Stimulated activated CD4-positive, alpha-beta T cell treated with anti-CD3 and anti-CD28 coated beads, Interleukin-1b, Interleukin-23, amount 100 ng/mL, for 48 hours (primary cell): ENCODE results near the gene APPL2.

Source experiments
- DNase-seq: peaks from one replicate; pipeline ENCODE4 v3.0.0-alpha.2; 2020

APPL2 gene, protein sequence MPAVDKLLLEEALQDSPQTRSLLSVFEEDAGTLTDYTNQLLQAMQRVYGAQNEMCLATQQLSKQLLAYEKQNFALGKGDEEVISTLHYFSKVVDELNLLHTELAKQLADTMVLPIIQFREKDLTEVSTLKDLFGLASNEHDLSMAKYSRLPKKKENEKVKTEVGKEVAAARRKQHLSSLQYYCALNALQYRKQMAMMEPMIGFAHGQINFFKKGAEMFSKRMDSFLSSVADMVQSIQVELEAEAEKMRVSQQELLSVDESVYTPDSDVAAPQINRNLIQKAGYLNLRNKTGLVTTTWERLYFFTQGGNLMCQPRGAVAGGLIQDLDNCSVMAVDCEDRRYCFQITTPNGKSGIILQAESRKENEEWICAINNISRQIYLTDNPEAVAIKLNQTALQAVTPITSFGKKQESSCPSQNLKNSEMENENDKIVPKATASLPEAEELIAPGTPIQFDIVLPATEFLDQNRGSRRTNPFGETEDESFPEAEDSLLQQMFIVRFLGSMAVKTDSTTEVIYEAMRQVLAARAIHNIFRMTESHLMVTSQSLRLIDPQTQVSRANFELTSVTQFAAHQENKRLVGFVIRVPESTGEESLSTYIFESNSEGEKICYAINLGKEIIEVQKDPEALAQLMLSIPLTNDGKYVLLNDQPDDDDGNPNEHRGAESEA

GRCh38 chr12:105235732-105236476 lies at the start of gene APPL2:
Gene APPL2, minus strand, starts transcription at chr12:105236174. Its CDS starts 162 bp downstream, at chr12:105236012.
- DNase-seq = peak; percentile 80

DNA sequence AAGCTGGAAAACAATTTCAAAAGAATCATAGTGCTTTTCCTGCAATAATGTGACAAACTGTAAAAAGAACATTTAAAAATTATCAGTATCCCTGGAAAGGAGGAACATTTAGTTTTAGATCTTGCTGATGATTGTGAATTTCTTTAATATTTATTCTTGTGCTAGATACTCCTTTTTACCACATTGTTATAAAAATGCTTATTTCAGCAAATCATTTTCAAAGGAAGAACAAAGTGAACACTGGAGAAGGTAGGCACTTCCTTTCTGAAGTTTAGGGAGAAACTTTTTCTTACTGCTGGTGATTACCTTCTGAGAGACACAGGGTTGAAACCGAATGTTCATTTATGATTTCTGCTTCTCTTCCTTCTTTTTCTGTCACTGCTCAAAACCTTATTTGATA lies 49.4 kb upstream of the APPL2 start:
- DNase-seq = no peak

GRCh38 chr12:105281694-105282049 lies 45.7 kb upstream of the APPL2 start:
- DNase-seq = no peak

DNA sequence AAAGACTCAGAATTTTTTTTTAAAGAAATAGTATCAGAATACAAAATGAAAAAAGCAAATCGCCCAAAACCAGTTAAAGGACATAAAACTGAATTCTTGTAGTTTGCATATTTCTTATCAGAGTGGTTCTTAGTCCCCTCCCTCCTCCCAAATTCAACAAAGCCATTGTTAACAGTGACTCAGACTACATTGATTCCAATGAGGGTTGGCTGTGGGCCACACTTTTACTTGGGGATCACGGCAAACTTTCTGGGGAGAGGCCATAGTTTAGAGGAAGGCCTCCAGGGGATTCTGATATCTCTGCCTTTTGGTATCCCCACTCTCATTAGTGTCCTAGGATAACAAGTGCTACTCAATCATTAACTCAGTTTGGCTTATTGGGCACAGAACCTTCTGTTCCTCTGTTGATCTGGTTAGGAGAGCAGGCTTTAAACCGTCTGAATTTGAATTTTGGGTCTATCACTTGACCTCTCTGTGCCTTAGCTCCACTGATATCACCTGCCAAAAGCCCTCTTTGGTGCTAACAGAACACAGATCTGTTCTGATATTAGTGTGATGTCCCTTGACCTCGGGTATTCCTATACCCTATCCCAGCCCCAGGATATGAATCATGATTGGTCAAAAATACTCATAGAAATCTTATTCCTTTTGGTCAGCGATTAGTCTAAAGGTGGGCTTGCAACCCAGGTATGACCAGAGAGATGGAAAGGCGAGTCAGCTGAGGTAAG lies 45.2 kb upstream of the APPL2 start:
- no peak for DNase-seq

DNA sequence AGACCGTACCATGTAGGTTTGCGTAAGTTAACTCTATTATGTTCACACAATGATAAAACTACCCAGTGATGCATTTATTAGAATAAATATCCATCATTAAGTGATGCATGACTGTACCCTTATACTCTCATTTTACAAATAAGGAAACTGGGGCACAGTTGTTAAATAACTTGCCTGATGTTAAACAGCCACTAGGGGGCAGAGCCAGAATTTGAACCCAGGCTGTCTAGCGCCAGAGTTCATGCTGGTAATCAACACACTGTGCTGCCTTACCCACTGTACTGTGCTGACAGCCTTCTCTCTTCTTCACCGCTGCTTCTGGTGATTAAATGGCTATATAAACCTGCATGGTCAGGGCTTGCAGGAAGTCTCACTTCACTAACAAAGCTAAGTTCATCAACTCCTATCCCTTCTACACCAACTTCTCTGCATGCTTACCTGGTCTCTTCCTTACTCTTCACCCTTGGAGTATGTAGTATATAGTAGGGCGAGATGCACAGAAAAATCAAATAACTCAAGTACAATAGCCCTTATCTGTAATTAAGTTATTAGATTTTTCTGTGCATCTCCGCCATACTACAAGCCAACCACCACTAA lies 43.6 kb upstream of the APPL2 start:
- peak; percentile 27 for DNase-seq

GRCh38 chr12:105278043-105278697 lies 42.2 kb upstream of the APPL2 start:
- no peak for DNase-seq

DNA sequence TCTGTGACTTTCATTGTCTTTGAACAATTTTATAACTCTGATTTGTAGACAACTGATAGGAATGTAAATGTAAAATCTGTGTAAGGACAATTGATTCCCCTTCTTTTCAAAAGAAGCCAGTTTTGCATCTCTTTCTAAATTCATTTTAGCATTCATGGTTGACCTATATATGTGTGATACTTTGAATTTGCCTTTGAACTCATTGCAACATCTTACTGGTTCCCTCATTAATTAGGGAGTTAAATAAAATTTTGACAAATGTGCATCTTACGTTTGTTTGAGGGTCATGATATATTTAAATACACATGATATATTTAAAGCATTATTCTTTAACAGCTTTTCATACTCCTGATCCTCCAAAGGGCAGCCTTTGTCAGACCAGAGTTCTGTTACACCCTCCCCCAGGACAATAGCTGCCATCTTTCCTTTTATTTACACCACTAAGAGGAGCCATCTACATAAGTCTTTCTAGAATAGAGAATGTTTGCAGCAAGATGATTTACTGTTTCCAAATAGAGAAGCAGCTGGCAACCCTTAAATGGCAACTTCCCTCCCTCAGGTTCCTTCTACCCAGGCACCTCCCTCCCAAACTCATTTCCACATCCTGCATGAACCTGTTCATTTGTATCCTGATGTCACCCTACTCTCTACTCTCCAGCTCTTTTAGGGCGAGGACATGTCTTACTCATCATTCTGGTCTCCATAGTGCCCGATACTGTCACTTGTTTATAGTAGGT lies 40.2 kb upstream of the APPL2 start:
- no peak for DNase-seq

DNA sequence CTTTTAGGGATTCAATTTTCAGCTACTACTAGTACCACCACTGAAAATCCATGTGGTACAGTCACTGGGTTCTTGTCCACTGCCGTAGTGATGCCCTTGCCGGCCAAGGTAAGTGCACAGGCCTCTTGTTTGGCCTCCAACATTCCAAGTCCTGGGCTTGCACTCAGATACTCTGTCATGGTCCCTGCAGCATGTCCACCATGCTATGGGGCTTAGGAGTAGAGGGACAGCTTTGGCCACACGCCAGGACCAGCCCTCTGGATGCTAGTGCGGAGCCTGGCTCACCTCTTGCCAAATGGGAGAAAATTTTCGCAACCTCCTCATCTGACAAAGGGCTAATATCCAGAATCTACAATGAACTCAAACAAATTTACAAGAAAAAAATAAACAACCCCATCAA lies 38.6 kb upstream of the APPL2 start:
- DNase-seq = no peak

GRCh38 chr12:105273601-105274000 lies 37.6 kb upstream of the APPL2 start:
- DNase-seq = no peak

- DNase-seq = no peak
Measured at GRCh38 chr12:105272814-105273416, 36.9 kb upstream of the APPL2 start.

DNA sequence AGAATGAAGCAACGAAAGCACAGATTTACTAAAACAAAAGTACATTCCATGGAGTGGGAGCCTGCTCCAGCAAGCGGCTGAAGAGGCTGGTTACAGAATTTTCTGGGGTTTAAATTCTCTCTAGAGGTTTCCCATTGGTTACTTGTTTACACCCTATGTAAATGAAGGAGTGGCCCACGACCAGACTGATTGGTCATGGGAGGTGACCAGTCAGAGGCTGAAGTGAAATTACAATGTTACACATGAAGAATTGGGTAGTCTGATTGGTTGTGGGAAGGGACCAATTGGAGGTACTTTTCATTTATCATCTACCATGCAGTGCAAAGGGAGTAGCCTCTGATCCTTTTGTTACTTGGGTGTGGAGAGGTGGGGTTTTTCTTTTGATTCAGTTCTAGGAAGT lies 36.2 kb upstream of the APPL2 start:
- no peak for DNase-seq

DNA sequence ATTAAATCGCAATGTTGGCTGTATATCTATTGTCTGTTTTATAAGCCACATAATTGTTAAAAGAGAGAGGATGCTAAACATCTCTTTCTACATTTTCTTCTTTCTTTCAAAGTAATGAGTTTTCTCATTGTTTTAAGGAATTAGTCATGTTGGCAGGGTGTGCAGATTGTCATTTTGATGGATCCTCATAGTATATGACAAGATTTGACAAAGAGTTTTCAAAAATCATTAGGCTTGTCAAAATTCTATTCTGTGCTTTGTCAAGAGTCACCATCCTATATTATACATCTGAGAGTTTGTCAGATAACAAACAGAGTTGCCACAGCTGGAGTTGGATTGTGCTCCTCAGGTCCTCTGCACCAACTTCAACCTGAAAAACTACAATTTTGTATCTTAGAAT lies 35.4 kb upstream of the APPL2 start:
- no peak for DNase-seq

GRCh38 chr12:105270671-105271255 lies 34.8 kb upstream of the APPL2 start:
- no peak for DNase-seq

DNA sequence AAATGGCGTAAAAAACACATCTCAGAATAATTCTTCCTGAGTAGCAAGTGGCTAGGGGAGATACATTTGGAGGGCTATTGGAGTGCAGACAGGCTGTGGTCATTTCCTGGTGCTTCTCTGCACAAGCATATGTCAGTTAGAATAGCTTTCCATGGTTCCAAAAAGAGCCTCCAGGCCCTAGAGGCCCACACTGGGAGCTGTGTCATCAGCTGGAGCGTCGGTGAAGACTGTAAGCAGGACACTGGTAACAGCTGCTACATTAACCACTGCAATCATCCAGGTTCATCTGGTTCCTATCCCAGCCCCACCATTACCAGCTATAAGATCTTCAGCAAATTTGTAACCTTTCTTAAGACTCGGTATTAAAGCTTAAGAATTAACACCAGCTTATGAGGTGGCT lies 31.7 kb upstream of the APPL2 start:
- no peak for DNase-seq

- no peak for DNase-seq
Measured at GRCh38 chr12:105264771-105265170, 28.8 kb upstream of the APPL2 start.

GRCh38 chr12:105262461-105263184 lies 26.6 kb upstream of the APPL2 start:
- DNase-seq = no peak

DNA sequence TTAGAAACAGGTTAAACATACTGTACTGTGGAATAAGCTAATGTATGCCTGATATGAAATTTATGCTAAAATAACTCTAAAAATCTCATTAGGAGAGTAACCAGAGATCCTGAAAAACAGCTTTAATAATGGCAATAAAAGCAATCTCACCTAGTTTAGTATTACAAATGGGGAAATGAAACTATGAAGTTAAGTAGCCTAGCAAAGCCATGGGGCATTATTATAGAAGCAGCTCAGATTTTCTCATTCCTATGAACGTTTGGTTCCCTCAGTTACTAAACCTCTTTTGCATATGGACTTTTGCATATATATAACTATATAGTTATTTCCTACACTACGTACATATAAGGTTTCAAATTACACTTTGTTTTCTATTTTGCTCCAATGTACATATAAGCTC lies 25.0 kb upstream of the APPL2 start:
- no peak for DNase-seq

DNA sequence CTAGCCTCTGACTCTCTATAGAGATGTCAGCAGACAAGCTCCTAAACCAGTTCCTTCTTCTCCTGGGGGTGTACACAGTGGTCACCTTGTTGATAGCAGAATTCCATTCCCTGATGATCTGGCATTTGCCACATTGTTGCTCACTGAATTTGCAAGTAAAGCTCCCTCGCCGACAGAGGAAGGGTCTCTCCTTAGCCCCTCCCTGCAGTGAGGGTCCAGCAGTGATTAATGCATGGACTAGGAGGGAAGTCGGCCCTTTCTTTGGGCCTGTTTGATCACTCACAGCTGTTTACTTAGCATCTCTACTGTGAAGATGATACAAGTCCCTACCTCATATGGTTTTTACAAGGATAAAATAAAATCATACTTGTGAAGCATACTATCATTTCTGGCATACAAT lies 23.3 kb upstream of the APPL2 start:
- no peak for DNase-seq

DNA sequence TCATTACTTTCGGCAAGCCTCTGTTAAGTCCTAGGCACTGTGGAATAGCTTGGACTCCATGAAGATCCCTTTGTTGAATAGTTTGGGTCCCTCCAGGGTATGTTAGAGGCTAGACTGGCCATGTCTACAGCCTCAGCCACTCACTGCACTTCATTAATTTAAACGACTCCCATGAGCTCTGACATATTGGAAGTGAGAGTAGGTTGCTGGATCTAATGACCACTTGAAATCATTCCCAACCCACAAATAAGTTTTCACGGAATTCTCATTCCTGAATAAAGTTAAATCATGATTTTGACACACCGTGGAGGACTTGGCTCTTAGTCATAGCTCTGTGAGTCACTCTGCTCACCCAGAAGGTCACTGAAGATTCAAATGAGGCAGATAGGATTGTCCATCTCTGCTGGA lies 21.4 kb upstream of the APPL2 start:
- no peak for DNase-seq

GRCh38 chr12:105256921-105257320 lies 20.9 kb upstream of the APPL2 start:
- no peak for DNase-seq
